HEK293 (cell line): ENCODE results near the gene ME3.

Experiments
- CTCF ChIP-seq: fragments of 450-650 bp; formaldehyde crosslinking; IDR thresholded peaks from 2 replicates; pipeline ENCODE4 v1.5.1; 2016; ENCODE audit warnings: missing biosample characterization, missing genetic modification characterization
- KLF10 ChIP-seq: fragments of 450-650 bp; IDR thresholded peaks from 2 replicates; pipeline ENCODE4 v1.5.1; 2018; ENCODE audit warnings: missing biosample characterization, mild to moderate bottlenecking, missing genetic modification characterization
- SALL2 ChIP-seq: fragments of 450-650 bp; formaldehyde crosslinking; IDR thresholded peaks from 2 replicates; pipeline ENCODE4 v1.5.0; 2017; ENCODE audit warnings: missing biosample characterization, mild to moderate bottlenecking, missing genetic modification characterization, borderline replicate concordance
- ZBTB17 ChIP-seq: fragments of 450-650 bp; formaldehyde crosslinking; IDR thresholded peaks from 2 replicates; pipeline ENCODE4 v1.5.1; 2016; ENCODE audit warnings: missing biosample characterization, missing genetic modification characterization
- ZNF174 ChIP-seq: fragments of 450-650 bp; formaldehyde crosslinking; IDR thresholded peaks from 2 replicates; pipeline ENCODE4 v1.5.0; 2017; ENCODE audit warnings: missing biosample characterization, mild to moderate bottlenecking, missing genetic modification characterization
- ZNF560 ChIP-seq: fragments of 450-650 bp; formaldehyde crosslinking; IDR thresholded peaks from 2 replicates; pipeline ENCODE4 v1.5.1; 2017; ENCODE audit warnings: missing biosample characterization, missing genetic modification characterization, borderline replicate concordance
- ZNF561 ChIP-seq: fragments of 450-650 bp; IDR thresholded peaks from 2 replicates; pipeline ENCODE4 v1.5.1; 2018; ENCODE audit warnings: missing biosample characterization, missing genetic modification characterization, borderline replicate concordance
- ZNF704 ChIP-seq: fragments of 450-650 bp; formaldehyde crosslinking; IDR thresholded peaks from 2 replicates; pipeline ENCODE4 v1.5.1; 2016; ENCODE audit warnings: missing biosample characterization, missing genetic modification characterization
- ZNF707 ChIP-seq: fragments of 450-650 bp; formaldehyde crosslinking; IDR thresholded peaks from 2 replicates; pipeline ENCODE4 v1.5.1; 2016; ENCODE audit warnings: missing biosample characterization, missing genetic modification characterization
- ZNF76 ChIP-seq: fragments of 450-650 bp; formaldehyde crosslinking; IDR thresholded peaks from 2 replicates; pipeline ENCODE4; 2016; ENCODE audit warnings: low read depth, missing biosample characterization, missing genetic modification characterization, borderline replicate concordance
- ZNF768 ChIP-seq: fragments of 450-650 bp; formaldehyde crosslinking; IDR thresholded peaks from 2 replicates; pipeline ENCODE4 v1.5.1; 2018; ENCODE audit warnings: missing biosample characterization, mild to moderate bottlenecking, missing genetic modification characterization
- ZSCAN23 ChIP-seq: fragments of 450-650 bp; formaldehyde crosslinking; IDR thresholded peaks from 2 replicates; pipeline ENCODE4 v1.5.1; 2016; ENCODE audit warnings: missing biosample characterization, missing genetic modification characterization
- TF ChIP-seq, protein P1 (sequence below): fragments of 450-650 bp; formaldehyde crosslinking; IDR thresholded peaks from 2 replicates; pipeline ENCODE4 v1.5.1; 2017; ENCODE audit warnings: missing biosample characterization, missing genetic modification characterization

DNA sequence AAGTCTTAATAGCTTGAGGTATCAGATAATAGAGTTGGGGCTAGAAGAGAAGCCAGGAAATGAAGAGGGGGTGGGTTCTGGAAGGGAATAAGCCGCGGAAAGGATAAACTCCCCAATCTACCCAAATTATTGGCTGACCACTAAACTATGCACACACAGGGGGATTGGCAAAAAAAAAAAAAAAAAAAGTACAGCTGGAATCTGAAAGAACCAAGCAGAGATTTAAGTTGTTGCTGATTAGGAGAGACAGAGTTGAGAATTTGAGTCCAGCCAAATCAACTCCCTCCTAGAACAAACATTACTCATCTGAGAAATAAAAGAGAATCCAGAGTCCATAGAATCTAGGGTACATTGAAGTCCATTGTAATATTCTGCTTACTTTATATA lies 162.8 kb downstream of the ME3 start:
- no peak for TF ChIP-seq ZNF704 (tag by site-specific recombination)
- TF ChIP-seq, protein P1, sequence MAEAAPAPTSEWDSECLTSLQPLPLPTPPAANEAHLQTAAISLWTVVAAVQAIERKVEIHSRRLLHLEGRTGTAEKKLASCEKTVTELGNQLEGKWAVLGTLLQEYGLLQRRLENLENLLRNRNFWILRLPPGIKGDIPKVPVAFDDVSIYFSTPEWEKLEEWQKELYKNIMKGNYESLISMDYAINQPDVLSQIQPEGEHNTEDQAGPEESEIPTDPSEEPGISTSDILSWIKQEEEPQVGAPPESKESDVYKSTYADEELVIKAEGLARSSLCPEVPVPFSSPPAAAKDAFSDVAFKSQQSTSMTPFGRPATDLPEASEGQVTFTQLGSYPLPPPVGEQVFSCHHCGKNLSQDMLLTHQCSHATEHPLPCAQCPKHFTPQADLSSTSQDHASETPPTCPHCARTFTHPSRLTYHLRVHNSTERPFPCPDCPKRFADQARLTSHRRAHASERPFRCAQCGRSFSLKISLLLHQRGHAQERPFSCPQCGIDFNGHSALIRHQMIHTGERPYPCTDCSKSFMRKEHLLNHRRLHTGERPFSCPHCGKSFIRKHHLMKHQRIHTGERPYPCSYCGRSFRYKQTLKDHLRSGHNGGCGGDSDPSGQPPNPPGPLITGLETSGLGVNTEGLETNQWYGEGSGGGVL (tag by site-specific recombination) = no peak
- TF ChIP-seq ZNF76 (tag by site-specific recombination) = no peak
- no peak for TF ChIP-seq ZNF768 (tag by site-specific recombination)
- TF ChIP-seq CTCF (tag by site-specific recombination) = no peak
- no peak for TF ChIP-seq ZNF561 (tag by site-specific recombination)
- TF ChIP-seq KLF10 (tag by site-specific recombination) = no peak
- TF ChIP-seq ZSCAN23 (tag by site-specific recombination) = no peak
- TF ChIP-seq ZNF174 = no peak
- no peak for TF ChIP-seq SALL2 (tag by site-specific recombination)
- no peak for TF ChIP-seq ZNF560 (tag by site-specific recombination)
- no peak for TF ChIP-seq ZNF707 (tag by site-specific recombination)
- TF ChIP-seq ZBTB17 (tag by site-specific recombination) = no peak
